Sigmoid colon (tissue), 7 donors: Measurements from ENCODE around the gene AMY1A. TPM values are rescaled to one million over a fixed set of nuclear protein-coding genes. Genes with fewer than 3 reads are reported as not detected.
"Not testable (repeated sequence)": the region's sequence is repeated elsewhere in the genome, so short reads cannot be mapped to it uniquely, and the experiment has no call there.

ENCODE experiments used
- DNase-seq: peaks from one replicate; pipeline ENCODE4 v3.0.0-alpha.2; 2019
- H3K27ac ChIP-seq, 4 donors: fragments of 200-600 bp; sonication (generic); one replicate each; pipeline ENCODE4 v1.5.1; 2016 to 2019; ENCODE audit warnings: mild to moderate bottlenecking in 1 of 4
- H3K27me3 ChIP-seq, 3 donors: fragments of 200-600 bp; sonication (generic); one replicate each; pipeline ENCODE4 v1.5.1; 2019; ENCODE audit warnings: mild to moderate bottlenecking in 1 of 3
- H3K36me3 ChIP-seq, 4 donors: fragments of 200-600 bp; sonication (generic); one replicate each; pipeline ENCODE4 v1.5.1; 2016 to 2019
- H3K4me1 ChIP-seq, 4 donors: fragments of 200-600 bp; sonication (generic); one replicate each; pipeline ENCODE4 v1.5.1; 2017 to 2019
- H3K4me3 ChIP-seq, 4 donors: fragments of 200-600 bp; sonication (generic); one replicate each; pipeline ENCODE4 v1.5.1; 2017 to 2019; ENCODE audit warnings: mild to moderate bottlenecking in 2 of 4, moderate library complexity in 1 of 4
- H3K9me3 ChIP-seq, 4 donors: fragments of 200-600 bp in 3 of 4; sonication (generic) in 3 of 4; one replicate each; pipeline versions ENCODE4 v1.5.1 to v1.6.1; 2013 to 2019
- CTCF ChIP-seq, 4 experiments: fragments of 450-650 bp in 3 of 4; fragments of 200-600 bp in 1 of 4; IDR thresholded peaks; one replicate each; pipeline ENCODE4 v1.5.1; 2016 to 2019; ENCODE audit warnings: antibody characterized with exemption in 4 of 4, mild to moderate bottlenecking in 3 of 4, moderate library complexity in 2 of 4
- EP300 ChIP-seq, 4 donors: sonication (generic); formaldehyde crosslinking; IDR thresholded peaks; one replicate each; pipeline ENCODE4 v1.6.1; 2017; ENCODE audit warnings: antibody characterized with exemption in 4 of 4
- POLR2A ChIP-seq, 2 donors: fragments of 450-650 bp; IDR thresholded peaks; one replicate each; pipeline ENCODE4 v1.6.1; 2016; ENCODE audit warnings: antibody characterized with exemption in 2 of 2, mild to moderate bottlenecking in 2 of 2, moderate library complexity in 2 of 2
- POLR2AphosphoS5 ChIP-seq, 4 donors: sonication (generic); formaldehyde crosslinking; IDR thresholded peaks; one replicate each; pipeline ENCODE4 v1.6.1; 2017; ENCODE audit warnings: antibody characterized with exemption in 4 of 4
- WGBS, 2 donors: extraction: QIAGEN DNeasy Blood & Tissue Kit; methylation state at CpG; one replicate each; pipeline ENCODE4 v1.1.7; 2013; 5-methylcytosine and 5-hydroxymethylcytosine counted together
- intact Hi-C: fragments of 100-400 bp; cut with DNase I; formaldehyde crosslinking; loops from one replicate; pipeline ENCODE4 v1.15.1; 2023
- polyA plus RNA-seq, 3 donors: library from polyadenylated mRNA; stranded (reverse); fragments of 200-250 nt; gene quantifications; one replicate each; pipeline ENCODE4 v1.2.3, GENCODE V29; 2013
- total RNA-seq, 4 donors: library from RNA; depleted of rRNA; stranded (reverse); fragments of >200 nt; gene quantifications; one replicate each; pipeline ENCODE4 v1.1.0, GENCODE V29; 2016
- donor health status: healthy with polysubstance abuse.
- donor health status: Bipolar disorder and iron deficiency.
- donor health status: healthy.

The AMY1A gene
- total RNA-seq, result not detected
- not detected for polyA plus RNA-seq

DNA sequence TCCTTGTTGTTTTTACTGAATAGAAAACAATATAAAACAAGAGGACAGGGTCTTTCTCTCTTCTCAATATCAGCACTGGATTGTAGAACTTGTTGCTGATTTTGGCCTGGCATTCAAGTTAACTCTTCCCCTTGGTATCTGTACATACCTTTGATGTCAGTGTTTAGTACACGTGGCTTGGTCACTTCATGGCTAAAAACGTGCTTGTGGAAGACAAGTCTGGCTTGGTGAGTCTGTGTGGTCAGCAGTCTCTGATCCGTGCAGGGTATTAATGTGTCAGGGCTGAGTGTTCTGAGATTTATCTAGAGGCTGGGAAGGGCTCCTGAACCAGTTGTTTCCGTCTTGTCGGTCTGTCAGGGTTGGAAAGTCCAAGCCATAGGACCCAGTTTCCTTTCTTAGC, at the start of gene AMY1A:
AMY1A (plus strand) TSS at position 301 of the 400 bp plus-strand sequence. CDS start 571 bp downstream, outside the sequence.
- H3K4me3 ChIP-seq, intact Hi-C loops, H3K27ac ChIP-seq, H3K27me3 ChIP-seq, H3K4me1 ChIP-seq, H3K36me3 ChIP-seq, H3K9me3 ChIP-seq, DNase-seq: not testable (repeated sequence)
- WGBS, 2 donors, result no CpG with 5 or more reads among the region's 5 CpGs

DNA sequence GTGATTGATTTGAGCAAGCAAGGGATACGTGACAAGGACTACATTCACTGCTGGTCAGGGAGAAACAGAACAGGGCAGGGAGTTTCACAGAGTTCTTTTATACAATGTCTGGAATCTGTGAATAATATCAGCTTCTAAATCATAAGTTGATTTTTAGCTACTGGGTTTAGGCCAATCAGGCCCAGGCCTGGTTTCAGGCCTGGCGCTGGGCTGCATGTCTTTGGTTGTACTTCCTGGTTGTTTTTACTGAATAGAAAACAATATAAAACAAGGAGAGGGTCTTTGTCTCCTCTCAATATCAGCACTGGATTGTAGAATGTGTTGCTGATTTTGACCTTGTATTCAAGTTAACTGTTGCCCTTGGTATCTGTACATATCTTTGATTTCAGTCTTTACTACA, 39.2 kb upstream of the AMY1A start:
- H3K27me3 ChIP-seq, result no peaks in the 10 kb centered on the region
- intact Hi-C loops, result no loop called here
- no peaks in the 10 kb centered on the region for H3K9me3 ChIP-seq
- TF ChIP-seq POLR2A (IDR thresholded peaks at IDR 0.05) (no peak), CTCF (IDR thresholded peaks at IDR 0.05) (no peak), POLR2AphosphoS5 (IDR thresholded peaks at IDR 0.05) (no peak), EP300 (IDR thresholded peaks at IDR 0.05) (no peak)
- no peaks in the 10 kb centered on the region for H3K4me1 ChIP-seq
- WGBS, 2 donors, result 90 to 92% methylated on average over 2 of the region's 2 CpGs
- no peak for DNase-seq
- no peaks in the 10 kb centered on the region for H3K36me3 ChIP-seq
- H3K4me3 ChIP-seq, result no peak overlapping the region
- no peak overlapping the region for H3K27ac ChIP-seq

- intact Hi-C loops, H3K36me3 ChIP-seq: not testable (repeated sequence)
- 88 to 91% methylated on average over 3 of the region's 3 CpGs for WGBS, 2 donors
Measured at GRCh38 chr1:103616994-103617477, 38.5 kb upstream of the AMY1A start, which contains the start of gene AMY2A. Gene AMY2A, plus strand, starts transcription at chr1:103617427. Its CDS starts 14 bp downstream, at chr1:103617441.

DNA sequence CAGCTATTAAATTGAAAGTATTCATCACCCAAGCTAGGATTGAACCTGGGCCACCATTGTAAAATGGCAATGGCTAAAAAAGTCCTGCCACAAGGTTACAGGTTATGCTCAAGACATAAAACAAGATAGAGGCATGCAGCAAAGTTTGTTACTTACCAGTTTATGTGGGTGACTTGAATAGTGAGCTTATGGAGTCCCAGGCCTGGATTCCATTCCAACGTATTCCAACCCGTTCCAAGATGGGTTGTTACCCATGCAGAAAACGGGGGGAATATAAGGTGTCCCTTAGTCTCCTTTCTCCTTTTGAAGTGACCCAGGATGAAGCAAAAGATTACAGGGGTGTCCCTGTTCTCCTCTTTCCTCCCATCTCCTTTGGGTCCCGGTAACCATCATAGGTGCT, 28.1 kb upstream of the AMY1A start:
- DNase-seq, H3K36me3 ChIP-seq, H3K27me3 ChIP-seq, intact Hi-C loops, H3K9me3 ChIP-seq, H3K4me3 ChIP-seq, H3K4me1 ChIP-seq, H3K27ac ChIP-seq: not testable (repeated sequence)
- WGBS, 2 donors, result 84 to 94% methylated on average over 3 of the region's 4 CpGs

More at GRCh38 chr1:103616994-103617477, 38.5 kb upstream of the AMY1A start, which contains the start of gene AMY2A:
- H3K4me3 ChIP-seq, H3K4me1 ChIP-seq, H3K9me3 ChIP-seq, H3K27ac ChIP-seq, H3K27me3 ChIP-seq, DNase-seq: not testable (repeated sequence)

DNA sequence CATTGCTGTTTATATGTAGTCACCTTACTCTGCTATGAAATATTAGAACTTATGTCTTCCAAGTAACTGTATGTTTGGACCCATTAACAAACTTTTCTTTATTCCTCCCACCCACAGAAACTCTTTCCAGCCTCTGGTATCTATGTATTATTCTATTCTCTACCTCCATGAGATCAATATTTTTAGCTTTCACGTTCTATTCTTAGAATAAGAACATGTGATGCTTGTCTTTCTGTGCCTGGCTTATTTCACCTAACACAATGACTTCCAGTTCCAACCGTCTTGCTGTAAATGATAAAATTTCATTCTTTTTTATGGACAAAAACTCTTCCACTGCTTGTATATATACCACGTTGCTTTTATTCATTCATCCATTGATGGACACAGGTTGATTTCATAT, 14.4 kb upstream of the AMY1A start:
- H3K4me1 ChIP-seq, H3K9me3 ChIP-seq, DNase-seq, H3K27me3 ChIP-seq, H3K27ac ChIP-seq, H3K4me3 ChIP-seq, H3K36me3 ChIP-seq, intact Hi-C loops: not testable (repeated sequence)
- no CpG with 5 or more reads among the region's 3 CpGs for WGBS, 2 donors

DNA sequence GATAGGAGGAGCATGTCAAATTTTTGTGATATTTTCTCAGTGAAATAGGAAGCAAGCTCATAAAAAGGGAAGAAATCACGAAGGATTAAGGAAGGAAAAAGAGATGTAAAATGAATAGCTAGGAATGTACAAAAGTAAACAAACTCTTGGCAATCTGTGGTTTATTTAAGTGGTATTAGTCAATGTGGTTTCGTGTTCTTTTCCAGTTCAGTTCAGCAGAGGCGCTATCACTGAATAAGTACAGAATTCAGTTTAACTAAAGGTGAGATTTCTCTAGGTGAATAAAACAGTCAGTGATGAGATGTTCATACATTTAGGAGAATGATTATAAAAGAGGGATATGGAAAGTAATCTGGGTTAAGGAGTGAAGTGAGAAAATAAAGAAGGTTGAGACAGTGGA, 11.7 kb upstream of the AMY1A start:
- H3K27me3 ChIP-seq, DNase-seq, H3K4me3 ChIP-seq, H3K27ac ChIP-seq, H3K9me3 ChIP-seq, H3K36me3 ChIP-seq, H3K4me1 ChIP-seq, intact Hi-C loops: not testable (repeated sequence)
- WGBS, 2 donors, result no CpG with 5 or more reads among the region's 3 CpGs

GRCh38 chr1:103650305-103650704, 5.3 kb upstream of the AMY1A start:
- H3K36me3 ChIP-seq, H3K4me3 ChIP-seq, H3K27ac ChIP-seq, H3K9me3 ChIP-seq, DNase-seq, H3K27me3 ChIP-seq, intact Hi-C loops, H3K4me1 ChIP-seq: not testable (repeated sequence)
- no CpG with 5 or more reads among the region's 3 CpGs for WGBS, 2 donors

DNA sequence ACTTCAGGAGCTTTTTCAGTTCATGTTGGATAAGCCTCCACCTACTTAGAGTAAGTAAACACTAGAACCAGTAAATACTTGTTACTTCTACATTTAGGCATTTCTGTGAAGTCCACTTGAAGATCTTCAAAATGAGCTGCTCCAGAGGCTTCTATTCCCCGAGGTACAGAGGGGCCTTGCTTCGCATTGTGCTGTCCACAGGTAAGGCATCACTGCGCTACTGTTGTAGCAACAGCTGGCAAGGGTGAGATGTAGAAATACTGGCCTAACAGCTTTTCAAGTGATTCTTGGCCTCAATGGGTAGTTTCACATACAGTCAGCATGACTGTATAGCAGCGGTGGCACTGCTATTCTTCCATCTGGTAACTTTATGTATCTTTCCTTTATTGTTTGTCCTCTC, 4.7 kb upstream of the AMY1A start:
- H3K9me3 ChIP-seq, intact Hi-C loops, DNase-seq, H3K27ac ChIP-seq, H3K4me3 ChIP-seq, H3K27me3 ChIP-seq, H3K36me3 ChIP-seq, H3K4me1 ChIP-seq: not testable (repeated sequence)
- no CpG with 5 or more reads among the region's 4 CpGs for WGBS, 2 donors

DNA sequence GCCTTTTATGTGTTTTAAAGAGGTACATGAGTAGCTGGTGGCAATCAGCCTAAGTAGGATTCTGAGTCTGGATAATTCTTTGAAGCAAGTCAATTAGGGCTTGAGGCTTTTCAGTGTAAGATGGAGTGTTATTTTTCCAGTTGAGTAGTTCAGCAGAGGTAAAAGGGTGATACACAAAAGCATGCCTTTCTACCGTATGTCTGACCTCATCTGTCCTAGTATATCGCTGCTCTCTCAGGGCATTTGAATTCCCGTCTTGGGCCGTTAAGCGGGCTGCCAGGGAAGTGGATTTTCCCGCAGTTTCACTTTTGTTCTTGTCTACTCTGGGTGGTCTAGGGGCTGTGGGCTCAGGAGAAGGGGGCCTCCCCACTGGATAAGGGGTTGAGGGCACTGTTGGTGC, 1.4 kb upstream of the AMY1A start:
- DNase-seq, intact Hi-C loops, H3K4me1 ChIP-seq, H3K36me3 ChIP-seq, H3K27ac ChIP-seq, H3K4me3 ChIP-seq, H3K27me3 ChIP-seq, H3K9me3 ChIP-seq: not testable (repeated sequence)
- no CpG with 5 or more reads among the region's 6 CpGs for WGBS, 2 donors

DNA sequence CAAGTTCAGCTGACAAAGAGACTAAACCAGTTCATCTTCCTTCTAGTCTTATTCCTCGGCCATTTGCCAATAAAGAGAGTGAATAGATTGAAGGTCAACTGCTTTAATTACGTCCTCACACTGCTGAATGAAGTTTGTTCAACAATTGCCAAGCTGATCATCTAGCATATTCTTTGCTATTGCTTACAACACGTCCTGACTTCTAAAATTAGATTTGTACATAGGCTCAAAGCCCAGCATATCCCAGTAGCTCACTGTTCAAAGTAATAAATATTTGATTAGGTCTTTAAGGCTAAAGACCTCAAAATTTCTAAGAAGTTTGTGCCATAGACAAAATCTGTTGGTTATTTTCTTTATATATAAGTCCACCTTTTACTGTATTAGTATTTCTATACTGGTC, 20.8 kb downstream of the AMY1A start:
- H3K4me3 ChIP-seq, H3K9me3 ChIP-seq, H3K4me1 ChIP-seq, intact Hi-C loops, H3K36me3 ChIP-seq, DNase-seq, H3K27ac ChIP-seq, H3K27me3 ChIP-seq: not testable (repeated sequence)
- WGBS, 2 donors, result no CpG with 5 or more reads among the region's 3 CpGs

- H3K27me3 ChIP-seq, H3K4me3 ChIP-seq, intact Hi-C loops, H3K9me3 ChIP-seq, H3K4me1 ChIP-seq, H3K36me3 ChIP-seq, DNase-seq, H3K27ac ChIP-seq: not testable (repeated sequence)
- WGBS, 2 donors, result no CpG with 5 or more reads among the region's 5 CpGs
Measured at GRCh38 chr1:103696110-103696509, 40.5 kb downstream of the AMY1A start, which contains the start of gene AMY1B. Gene AMY1B, minus strand, starts transcription at chr1:103696210. Its CDS starts 571 bp downstream, at chr1:103695639.

DNA sequence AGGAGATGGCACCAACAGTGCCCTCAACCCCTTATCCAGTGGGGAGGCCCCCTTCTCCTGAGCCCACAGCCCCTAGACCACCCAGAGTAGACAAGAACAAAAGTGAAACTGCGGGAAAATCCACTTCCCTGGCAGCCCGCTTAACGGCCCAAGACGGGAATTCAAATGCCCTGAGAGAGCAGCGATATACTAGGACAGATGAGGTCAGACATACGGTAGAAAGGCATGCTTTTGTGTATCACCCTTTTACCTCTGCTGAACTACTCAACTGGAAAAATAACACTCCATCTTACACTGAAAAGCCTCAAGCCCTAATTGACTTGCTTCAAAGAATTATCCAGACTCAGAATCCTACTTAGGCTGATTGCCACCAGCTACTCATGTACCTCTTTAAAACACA, 41.9 kb downstream of the AMY1A start:
- H3K9me3 ChIP-seq, H3K4me1 ChIP-seq, H3K27ac ChIP-seq, H3K4me3 ChIP-seq, H3K27me3 ChIP-seq, intact Hi-C loops, DNase-seq, H3K36me3 ChIP-seq: not testable (repeated sequence)
- WGBS, 2 donors, result no CpG with 5 or more reads among the region's 6 CpGs
